HepG2 (cell line): ENCODE data around the gene MT1M. TPM values are rescaled to one million over a fixed set of nuclear protein-coding genes. Genes with fewer than 3 reads are reported as not detected.

Experiments
- AFF4 ChIP-seq: sonication (generic); formaldehyde crosslinking; IDR thresholded peaks from 2 replicates; pipeline ENCODE4 v1.4.0; 2020; ENCODE audit warnings: missing genetic modification reagents
- AKNA ChIP-seq: sonication (generic); formaldehyde crosslinking; IDR thresholded peaks from 2 replicates; pipeline ENCODE4 v1.4.0; 2020; ENCODE audit warnings: missing genetic modification reagents, borderline replicate concordance
- GABPB1 ChIP-seq: IDR thresholded peaks from 2 replicates; pipeline ENCODE4 v1.6.1; 2016; ENCODE audit warnings: mild to moderate bottlenecking, missing genetic modification reagents, moderate library complexity, missing compliant biosample characterization
- GTF2F1 ChIP-seq: fragments of 150-350 bp; IDR thresholded peaks from 2 replicates; pipeline ENCODE4 v1.6.1; 2014; ENCODE audit warnings: low read length
- HNF4G ChIP-seq, 2 experiments: sonication (generic) in 1 of 2; formaldehyde crosslinking in 1 of 2; IDR thresholded peaks; 2 replicates each; pipeline versions ENCODE4 v1.4.0 to v1.6.1; 2011 to 2020; ENCODE audit warnings: borderline replicate concordance in 2 of 2, low read depth in 2 of 2, mild to moderate bottlenecking in 2 of 2, low read length in 1 of 2, missing genetic modification reagents in 1 of 2, moderate library complexity in 1 of 2
- KIAA2018 ChIP-seq: sonication (generic); formaldehyde crosslinking; IDR thresholded peaks from 2 replicates; pipeline ENCODE4 v1.5.0; 2020; ENCODE audit warnings: mild to moderate bottlenecking, missing genetic modification reagents, borderline replicate concordance
- MXD4 ChIP-seq: IDR thresholded peaks from 2 replicates; pipeline ENCODE4 v1.6.1; 2016; ENCODE audit warnings: mild to moderate bottlenecking, missing biosample characterization, missing genetic modification reagents
- PPARG ChIP-seq: conservative IDR thresholded peaks from 2 replicates; pipeline ENCODE4 v1.6.1; 2016; ENCODE audit warnings: missing biosample characterization, missing genetic modification reagents
- ZFYVE20 ChIP-seq: sonication (generic); formaldehyde crosslinking; IDR thresholded peaks from 2 replicates; pipeline ENCODE4 v1.8.0; 2023; ENCODE audit warnings: low read depth, mild to moderate bottlenecking, moderate library complexity, missing genetic modification reagents, borderline replicate concordance
- ZNF235 ChIP-seq: sonication (generic); formaldehyde crosslinking; IDR thresholded peaks from 2 replicates; pipeline ENCODE4 v1.8.1; 2023; ENCODE audit warnings: mild to moderate bottlenecking, missing genetic modification reagents, borderline replicate concordance
- ZNF83 ChIP-seq: sonication (generic); formaldehyde crosslinking; IDR thresholded peaks from 2 replicates; pipeline ENCODE4 v1.4.0; 2020; ENCODE audit warnings: missing genetic modification reagents, mild to moderate bottlenecking, borderline replicate concordance
- ZNF891 ChIP-seq: sonication (generic); formaldehyde crosslinking; IDR thresholded peaks from 2 replicates; pipeline ENCODE4 v1.5.0; 2020; ENCODE audit warnings: mild to moderate bottlenecking, missing genetic modification reagents
- polyA plus RNA-seq, 8 experiments: library from polyadenylated mRNA; depleted of rRNA in 3 of 8; stranded (reverse) in 7 of 8; unstranded in 1 of 8; fragments of >200 nt; fragmentation: Illumina TruSeq in 4 of 8; extraction: Trizol in 4 of 8; gene quantifications; 2 replicates each; pipeline versions ENCODE4 v1.2.1 to v1.2.3, GENCODE V29; 2011 to 2016; ENCODE audit warnings: low read depth in 4 of 8, missing spikeins in 1 of 8, mixed read lengths in 1 of 8; ENCODE audit not compliant: insufficient read depth in 1 of 8
- total RNA-seq, 5 experiments: library from RNA; depleted of rRNA; stranded (reverse); fragments of >200 nt; fragmentation: Illumina TruSeq; extraction: Trizol; gene quantifications; 2 replicates each; pipeline ENCODE4 v1.2.3, GENCODE V29; 2016; ENCODE audit warnings: low read depth in 1 of 5

The MT1M gene
- total and polyA plus RNA-seq, 2 of the 13 experiments (the other 11 are each of a cell fraction or from before 2014, with no cell fraction given), result 4.6 TPM; not detected in 1

GRCh38 chr16:56603589-56603988 is 28.9 kb upstream of the MT1M start (continued):
- TF ChIP-seq AFF4 (no peak), PPARG (CRISPR knock-in tag) (no peak), ZNF83 (CRISPR knock-in tag) (no peak), KIAA2018 (CRISPR knock-in tag) (no peak), ZFYVE20 (CRISPR knock-in tag) (no peak), MXD4 (CRISPR knock-in tag) (0 out of 2 replicates have a peak, but pooled peaks have one; percentile 49), ZNF891 (CRISPR knock-in tag) (no peak), HNF4G (IDR thresholded peaks at IDR 0.05; ENCODE audit: borderline replicate concordance, low read depth, low read length) (no peak), HNF4G (CRISPR knock-in tag; IDR thresholded peaks at IDR 0.05; ENCODE audit: borderline replicate concordance, low read depth) (peak; percentile 39; the same call in 1 of the 2 replicates), GTF2F1 (no peak), ZNF235 (CRISPR knock-in tag) (no peak), AKNA (CRISPR knock-in tag) (no peak), GABPB1 (CRISPR knock-in tag) (peak; percentile 38; the same call in 1 of the 2 replicates)
